ENCODE measurements around the gene C19orf67. TPM values are rescaled to one million over a fixed set of nuclear protein-coding genes. Genes with fewer than 3 reads are reported as not detected.
"Not testable (repeated sequence)": the region's sequence is repeated elsewhere in the genome, so short reads cannot be mapped to it uniquely, and the experiment has no call there.

The C19orf67 gene
- total RNA-seq, 1 experiment from 2014 or later, result not detected

DNA sequence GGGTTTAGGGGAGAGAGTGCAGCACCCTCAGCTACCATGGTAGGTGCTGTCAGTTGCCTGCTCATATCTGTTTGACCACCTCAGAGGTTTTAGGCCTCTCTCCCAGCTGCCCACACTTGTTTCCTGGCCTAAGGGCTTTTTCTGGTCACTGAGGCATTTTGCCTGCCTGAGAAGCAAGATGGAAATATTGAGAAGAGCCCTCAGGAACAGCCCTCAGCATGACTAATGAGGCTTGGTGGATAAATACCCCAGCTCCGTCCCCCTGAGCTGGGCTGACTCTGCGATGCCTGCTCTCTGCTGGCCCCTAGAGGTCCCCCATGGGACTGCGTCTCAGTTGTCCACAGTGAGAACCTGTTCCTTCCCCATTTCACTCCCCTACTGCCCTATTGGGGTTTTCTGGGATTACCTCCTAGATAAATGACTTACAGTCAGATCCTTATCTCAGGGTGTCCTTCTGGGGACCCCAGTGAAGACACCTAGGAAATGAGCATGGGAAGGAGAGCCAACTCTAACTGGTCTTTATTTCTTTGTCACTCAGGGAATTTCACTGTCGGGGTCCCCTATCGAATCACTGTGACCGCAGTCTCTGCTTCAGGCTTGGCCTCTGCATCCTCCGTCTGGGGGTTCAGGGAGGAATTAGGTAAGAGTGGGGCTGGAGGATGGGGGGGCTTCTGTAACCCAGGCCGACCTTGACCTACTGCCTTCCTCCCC is 37.0 kb downstream of the C19orf67 start:
- BruUV-seq (replicated peaks), result no TSS peak
- TF ChIP-seq CTCF (IDR thresholded peaks at IDR 0.05; ENCODE audit: unreplicated experiment), result peak; percentile 81
- DNase-seq, result peak; percentile 54
- H3K4me1 Mint-ChIP-seq (ENCODE audit: low read depth, unreplicated experiment), result no peaks in the 10 kb centered on the region
- H3K27me3 Mint-ChIP-seq (ENCODE audit: unreplicated experiment), result no peaks in the 10 kb centered on the region
- H3K4me3 Mint-ChIP-seq (ENCODE audit: low read depth, unreplicated experiment), result no peak overlapping the region
- CTCF ChIA-PET, result interaction anchor here (0.7 to 0.9 kb wide), 3 partner anchors 17 to 107 kb away, joined by 3 to 4 read pairs (median 3); partner anchors contain the start of gene IL27RA
- H3K9me3 Mint-ChIP-seq (ENCODE audit: low read depth, unreplicated experiment), result no peaks in the 10 kb centered on the region
- intact Hi-C loops (cut with micrococcal nuclease; ENCODE audit: unreplicated experiment), result no loop called here
- H3K36me3 Mint-ChIP-seq (ENCODE audit: insufficient read depth, unreplicated experiment), result peaks cover 12% of the 10 kb centered on the region
- no peak overlapping the region for H3K27ac Mint-ChIP-seq (ENCODE audit: unreplicated experiment)

- H3K4me1 Mint-ChIP-seq (ENCODE audit: low read depth, unreplicated experiment); H3K27me3 Mint-ChIP-seq (ENCODE audit: unreplicated experiment); H3K9me3 Mint-ChIP-seq (ENCODE audit: low read depth, unreplicated experiment); DNase-seq; H3K4me3 Mint-ChIP-seq (ENCODE audit: low read depth, unreplicated experiment); BruUV-seq (replicated peaks); H3K27ac Mint-ChIP-seq (ENCODE audit: unreplicated experiment); intact Hi-C loops (cut with micrococcal nuclease; ENCODE audit: unreplicated experiment): not testable (repeated sequence)
- H3K36me3 Mint-ChIP-seq (ENCODE audit: insufficient read depth, unreplicated experiment), result peaks cover 12% of the 10 kb centered on the region
- CTCF ChIA-PET, result interaction anchor here (0.7 to 0.9 kb wide), 2 partner anchors 16 to 27 kb away, joined by 4 read pairs; partner anchors contain the start of gene IL27RA
These were observed 37.7 kb downstream of the C19orf67 start for GRCh38 chr19:14047866-14048265.

DNA sequence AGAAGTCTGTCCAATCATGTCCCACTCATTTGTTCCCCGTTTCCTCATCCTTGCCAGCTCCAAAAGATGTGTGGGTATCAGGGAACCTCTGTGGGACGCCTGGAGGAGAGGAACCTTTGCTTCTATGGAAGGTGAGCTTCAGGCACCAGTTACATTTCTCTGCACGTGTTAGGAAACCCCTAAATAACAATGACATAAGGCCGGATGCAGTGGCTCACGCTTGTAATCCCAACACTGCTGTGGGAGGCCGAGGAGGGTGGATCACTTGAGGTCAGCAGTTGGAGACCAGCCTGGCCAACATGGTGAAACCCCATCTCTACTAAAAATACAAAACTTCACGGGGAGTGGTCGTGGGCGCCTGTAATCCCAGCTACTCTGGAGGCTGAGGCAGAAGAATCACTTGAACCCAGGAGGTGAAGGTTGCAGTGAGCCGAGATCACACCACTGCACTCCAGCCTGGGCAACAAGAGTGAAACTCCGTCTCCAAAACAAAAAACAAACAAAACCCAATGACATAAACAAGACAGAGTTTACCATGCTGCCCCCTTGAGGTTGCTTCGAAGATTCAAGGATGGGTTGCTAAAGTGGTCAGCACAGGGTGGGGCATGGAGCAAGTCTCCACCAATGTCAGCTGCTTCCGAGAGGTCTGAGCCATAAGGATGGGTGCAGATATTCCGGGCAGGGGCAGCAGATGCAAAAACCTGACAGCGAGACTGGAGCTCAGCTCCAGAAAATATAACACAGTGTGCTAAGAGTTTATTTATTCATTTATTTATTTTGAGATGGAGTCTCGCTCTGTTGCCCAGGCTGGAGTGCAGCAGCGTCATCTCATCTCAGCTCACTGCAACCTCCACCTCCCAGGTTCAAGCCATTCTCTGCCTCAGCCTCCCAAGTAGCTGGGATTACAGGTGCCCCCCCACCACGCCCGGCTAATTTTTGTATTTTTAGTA is 42.6 kb downstream of the C19orf67 start:
- BruUV-seq (replicated peaks); intact Hi-C loops (cut with micrococcal nuclease; ENCODE audit: unreplicated experiment); H3K27me3 Mint-ChIP-seq (ENCODE audit: unreplicated experiment); H3K9me3 Mint-ChIP-seq (ENCODE audit: low read depth, unreplicated experiment); H3K4me3 Mint-ChIP-seq (ENCODE audit: low read depth, unreplicated experiment); H3K4me1 Mint-ChIP-seq (ENCODE audit: low read depth, unreplicated experiment); CTCF ChIA-PET; H3K27ac Mint-ChIP-seq (ENCODE audit: unreplicated experiment); H3K36me3 Mint-ChIP-seq (ENCODE audit: insufficient read depth, unreplicated experiment): not testable (repeated sequence)
- peak; percentile 39 for TF ChIP-seq CTCF (IDR thresholded peaks at IDR 0.05; ENCODE audit: unreplicated experiment)
- peak; percentile 45 for DNase-seq

DNA sequence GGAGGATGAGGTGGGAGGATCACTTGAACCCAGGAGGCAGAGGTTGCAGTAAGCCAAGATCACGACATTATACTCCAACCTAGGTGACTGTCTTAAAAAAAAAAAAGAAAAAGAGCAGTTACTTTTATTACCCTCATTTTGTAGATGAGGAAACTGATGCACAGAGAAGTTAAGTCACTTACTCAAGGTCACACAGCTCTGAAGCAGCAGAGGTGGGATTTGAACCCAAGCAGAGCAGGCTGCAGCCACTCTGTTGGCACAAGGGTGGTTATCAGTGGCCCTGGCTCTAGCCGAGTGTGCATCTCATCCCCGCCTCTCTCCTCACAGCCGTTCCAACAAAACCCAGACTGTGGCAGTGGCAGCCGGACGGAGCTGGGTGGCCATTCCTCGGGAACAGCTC is 46.4 kb downstream of the C19orf67 start:
- no peaks in the 10 kb centered on the region for H3K9me3 Mint-ChIP-seq (ENCODE audit: low read depth, unreplicated experiment)
- H3K4me1 Mint-ChIP-seq (ENCODE audit: low read depth, unreplicated experiment), result no peaks in the 10 kb centered on the region
- no peaks in the 10 kb centered on the region for H3K36me3 Mint-ChIP-seq (ENCODE audit: insufficient read depth, unreplicated experiment)
- DNase-seq, result no peak
- no peaks in the 10 kb centered on the region for H3K27me3 Mint-ChIP-seq (ENCODE audit: unreplicated experiment)
- no TSS peak for BruUV-seq (replicated peaks)
- no peak overlapping the region for H3K27ac Mint-ChIP-seq (ENCODE audit: unreplicated experiment)
- CTCF ChIA-PET, result interaction anchor here (0.6 kb wide), 1 partner anchor 35 kb away, joined by 4 read pairs; no protein-coding TSS in a partner anchor
- intact Hi-C loops (cut with micrococcal nuclease; ENCODE audit: unreplicated experiment), result no loop called here
- no peak overlapping the region for H3K4me3 Mint-ChIP-seq (ENCODE audit: low read depth, unreplicated experiment)
- TF ChIP-seq CTCF (IDR thresholded peaks at IDR 0.05; ENCODE audit: unreplicated experiment), result no peak

All from Calu3 (cell line).